ENCODE results near the gene PPARD. TPM values are rescaled to one million over a fixed set of nuclear protein-coding genes. Genes with fewer than 3 reads are reported as not detected.

The PPARD gene
- total RNA-seq, 1 donor from 2014 or later: 20.8 TPM

GRCh38 chr6:35465646-35466045 is 123.3 kb downstream of the PPARD start:
- peaks cover 25% of the 10 kb centered on the region for H3K4me1 Mint-ChIP-seq
- H3K27ac Mint-ChIP-seq: no peak overlapping the region
- no peak for DNase-seq (ENCODE audit: low spot score in 2 of 2, unreplicated experiment in 2 of 2)
- TF ChIP-seq CTCF (IDR thresholded peaks at IDR 0.05; ENCODE audit: unreplicated experiment): no peak
- no peaks in the 10 kb centered on the region for H3K9me3 Mint-ChIP-seq
- H3K4me3 Mint-ChIP-seq: no peak overlapping the region
- H3K27me3 Mint-ChIP-seq (ENCODE audit: low read depth): no peaks in the 10 kb centered on the region
- H3K36me3 Mint-ChIP-seq: peaks cover 10% of the 10 kb centered on the region

DNA sequence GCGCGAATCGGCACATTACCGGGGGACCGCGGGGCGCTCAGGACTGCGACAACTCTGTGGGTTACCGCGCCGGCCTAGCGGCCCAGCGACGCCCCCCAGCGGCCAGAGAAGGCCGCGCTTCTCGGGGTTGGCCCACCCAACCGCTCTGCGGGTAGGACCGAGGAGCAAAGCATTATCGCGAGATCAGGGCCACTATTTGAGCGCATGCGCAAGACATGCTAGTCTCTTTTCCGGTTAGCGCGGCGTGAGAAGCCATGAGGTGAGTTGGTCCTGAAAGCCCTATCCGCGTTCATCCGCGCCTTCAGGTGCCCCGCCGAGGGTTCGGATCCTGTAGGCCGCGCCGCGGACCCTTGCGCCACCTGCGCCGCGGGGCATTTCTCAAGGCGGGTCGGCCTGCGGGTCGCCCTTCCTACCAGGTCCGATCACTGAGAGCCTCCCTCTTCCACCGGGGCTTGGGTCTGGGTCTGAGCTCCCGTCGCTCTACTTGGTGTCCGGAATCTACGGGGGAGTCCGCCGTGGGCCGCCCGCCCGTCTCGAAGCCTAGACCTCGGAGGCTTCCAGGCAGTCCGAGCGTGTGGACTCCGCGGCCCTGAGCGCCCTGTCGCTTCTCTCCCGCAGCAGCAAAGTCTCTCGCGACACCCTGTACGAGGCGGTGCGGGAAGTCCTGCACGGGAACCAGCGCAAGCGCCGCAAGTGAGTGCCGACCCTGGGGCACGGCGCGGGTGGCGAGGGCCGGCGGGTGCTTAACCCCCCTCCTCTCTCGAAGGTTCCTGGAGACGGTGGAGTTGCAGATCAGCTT is 126.0 kb downstream of the PPARD start, which contains the start of gene RPL10A:
TSS of gene RPL10A (plus strand) at position 221 of the 799 bp plus-strand sequence. CDS start at position 255, 34 bp downstream.
- peaks cover 9% of the 10 kb centered on the region for H3K36me3 Mint-ChIP-seq

GRCh38 chr6:35468980-35469750 is 126.8 kb downstream of the PPARD start:
- no peak for TF ChIP-seq CTCF (IDR thresholded peaks at IDR 0.05; ENCODE audit: unreplicated experiment)
- no peak for DNase-seq (ENCODE audit: low spot score in 2 of 2, unreplicated experiment in 2 of 2)
- peaks cover 39% of the 10 kb centered on the region for H3K4me1 Mint-ChIP-seq
- peaks cover 8% of the 10 kb centered on the region for H3K36me3 Mint-ChIP-seq
- peak overlapping the region; percentile 100 for H3K27ac Mint-ChIP-seq
- no peaks in the 10 kb centered on the region for H3K27me3 Mint-ChIP-seq (ENCODE audit: low read depth)
- H3K9me3 Mint-ChIP-seq: no peaks in the 10 kb centered on the region
- H3K4me3 Mint-ChIP-seq: peak overlapping the region; percentile 97

More for the DNA sequence above, 126.0 kb downstream of the PPARD start, which contains the start of gene RPL10A:
- H3K4me1 Mint-ChIP-seq: peaks cover 39% of the 10 kb centered on the region
- peak within 1 kb of the TSS; percentile 97 for H3K4me3 Mint-ChIP-seq
- DNase-seq (ENCODE audit: low spot score in 2 of 2, unreplicated experiment in 2 of 2): peak; percentile 91 to 94
- peak; percentile 94 for TF ChIP-seq CTCF (IDR thresholded peaks at IDR 0.05; ENCODE audit: unreplicated experiment)
- no peaks in the 10 kb centered on the region for H3K27me3 Mint-ChIP-seq (ENCODE audit: low read depth)
- H3K9me3 Mint-ChIP-seq: no peaks in the 10 kb centered on the region
- peak within 1 kb of the TSS; percentile 100 for H3K27ac Mint-ChIP-seq

DNA sequence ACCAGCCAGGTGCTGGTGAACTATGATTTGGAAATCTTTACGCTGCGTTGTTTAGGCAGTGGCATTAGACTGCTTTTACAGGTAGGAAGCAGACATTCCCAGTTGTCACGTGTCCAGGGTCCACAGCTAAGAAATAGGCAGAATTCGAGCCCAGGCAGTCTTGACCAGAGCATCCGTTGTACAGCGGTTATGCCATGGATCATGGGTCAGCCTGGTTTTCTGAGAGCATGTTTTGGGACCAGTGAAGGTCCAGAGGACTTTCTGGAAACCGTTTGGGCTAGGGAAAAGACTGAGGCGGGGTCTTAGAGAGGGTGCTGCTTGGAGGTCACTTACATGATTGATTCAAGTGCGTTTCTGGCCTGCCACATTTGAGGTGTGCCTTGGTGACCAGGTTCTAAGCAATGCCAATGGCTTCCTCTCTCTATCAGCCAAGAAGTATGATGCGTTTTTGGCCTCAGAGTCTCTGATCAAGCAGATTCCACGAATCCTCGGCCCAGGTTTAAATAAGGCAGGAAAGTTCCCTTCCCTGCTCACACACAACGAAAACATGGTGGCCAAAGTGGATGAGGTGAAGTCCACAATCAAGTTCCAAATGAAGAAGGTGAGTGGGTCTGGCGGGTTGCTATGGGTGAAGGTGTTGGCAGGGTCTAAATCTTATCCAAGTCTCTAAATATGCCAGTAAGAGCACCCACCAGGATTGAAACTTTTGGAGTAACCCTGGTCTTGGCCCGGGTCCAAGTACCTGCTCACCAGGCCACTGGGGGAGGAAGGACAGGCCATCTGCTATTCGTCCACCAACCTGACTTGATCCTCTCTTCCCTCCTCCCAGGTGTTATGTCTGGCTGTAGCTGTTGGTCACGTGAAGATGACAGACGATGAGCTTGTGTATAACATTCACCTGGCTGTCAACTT is 127.6 kb downstream of the PPARD start:
- H3K27ac Mint-ChIP-seq: peak overlapping the region; percentile 100
- no peaks in the 10 kb centered on the region for H3K9me3 Mint-ChIP-seq
- TF ChIP-seq CTCF (IDR thresholded peaks at IDR 0.05; ENCODE audit: unreplicated experiment): no peak
- no peak for DNase-seq (ENCODE audit: low spot score in 2 of 2, unreplicated experiment in 2 of 2)
- H3K36me3 Mint-ChIP-seq: peaks cover 8% of the 10 kb centered on the region
- H3K27me3 Mint-ChIP-seq (ENCODE audit: low read depth): no peaks in the 10 kb centered on the region
- H3K4me1 Mint-ChIP-seq: peaks cover 39% of the 10 kb centered on the region
- H3K4me3 Mint-ChIP-seq: peak overlapping the region; percentile 97

DNA sequence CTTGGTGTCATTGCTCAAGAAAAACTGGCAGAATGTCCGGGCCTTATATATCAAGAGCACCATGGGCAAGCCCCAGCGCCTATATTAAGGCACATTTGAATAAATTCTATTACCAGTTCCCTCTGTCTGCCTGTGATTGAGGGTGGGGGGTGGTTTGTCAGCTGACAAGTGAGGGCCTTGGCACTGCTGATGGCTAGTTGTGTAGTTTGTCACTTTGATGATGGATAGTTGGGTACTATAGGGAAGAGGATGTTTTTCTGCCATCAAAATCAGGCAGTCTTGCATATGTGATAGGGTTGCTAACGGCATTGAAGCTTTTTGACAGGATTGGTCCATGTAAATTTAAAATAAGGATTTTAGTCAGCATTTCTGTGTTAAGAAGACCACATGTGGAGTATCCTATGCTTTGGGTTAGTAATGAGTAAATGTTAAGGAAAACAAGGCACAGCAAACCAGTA is 128.3 kb downstream of the PPARD start:
- peak overlapping the region; percentile 100 for H3K27ac Mint-ChIP-seq
- peaks cover 8% of the 10 kb centered on the region for H3K36me3 Mint-ChIP-seq
- no peak for DNase-seq (ENCODE audit: low spot score in 2 of 2, unreplicated experiment in 2 of 2)
- peak overlapping the region; percentile 97 for H3K4me3 Mint-ChIP-seq
- H3K9me3 Mint-ChIP-seq: no peaks in the 10 kb centered on the region
- H3K27me3 Mint-ChIP-seq (ENCODE audit: low read depth): no peaks in the 10 kb centered on the region
- TF ChIP-seq CTCF (IDR thresholded peaks at IDR 0.05; ENCODE audit: unreplicated experiment): no peak
- H3K4me1 Mint-ChIP-seq: peaks cover 41% of the 10 kb centered on the region

All from mesothelial cell of epicardium (in vitro differentiated cells).